T-cell (primary cell): ENCODE measurements around the gene PSIP1. TPM values are rescaled to one million over a fixed set of nuclear protein-coding genes. Genes with fewer than 3 reads are reported as not detected.

Experiments used
- ATAC-seq, 4 experiments: fragments of 200-7000 bp in 3 of 4; fragments of 150-1000 bp in 1 of 4; cut with Tn5 transposase; replicated peaks in 1 of 4; 1 replicate in 3 of 4; 2 replicates in 1 of 4; pipeline ENCODE4 v1.10.0; 2021; ENCODE audit warnings: moderate library complexity in 3 of 4, mild to moderate bottlenecking in 2 of 4, moderate number of reproducible peaks in 1 of 4
- CTCF ChIA-PET, 2 donors: fragments of 300-600 bp; sonication (Branson Sonifier 250); formaldehyde crosslinking; loops; one replicate each; lab custom pipeline; 2022; ENCODE audit warnings: antibody characterized with exemption in 2 of 2; lab: Charles Lee
- POLR2A ChIA-PET, 2 donors: fragments of 300-600 bp; sonication (Branson Sonifier 250); formaldehyde crosslinking; loops; one replicate each; lab custom pipeline; 2022; ENCODE audit warnings: antibody characterized with exemption in 2 of 2; lab: Charles Lee
- DNase-seq, 35 experiments: peaks; one replicate each; pipeline versions ENCODE4 v3.0.0 to v3.0.0-alpha.2; 2013 to 2023
- H3K27ac ChIP-seq: one replicate; pipeline ENCODE4 v1.5.1; 2013; ENCODE audit warnings: low read length
- H3K27me3 ChIP-seq, 2 experiments: replicated peaks in 1 of 2; 1 replicate in 1 of 2; 2 replicates in 1 of 2; pipeline versions ENCODE4 v1.6.1 to v1.7.0; 2013; ENCODE audit warnings: low read length in 1 of 2, mixed read lengths in 1 of 2; ENCODE audit not compliant: control insufficient read depth in 2 of 2, insufficient read depth in 2 of 2; ENCODE audit errors: extremely low read depth in 1 of 2
- H3K36me3 ChIP-seq, 2 donors: 1 replicate in 1 of 2; 2 replicates in 1 of 2; pipeline versions ENCODE4 v1.6.1 to v1.7.0; 2013; ENCODE audit warnings: low read length in 1 of 2; ENCODE audit not compliant: control insufficient read depth in 2 of 2, insufficient read depth in 1 of 2; ENCODE audit errors: extremely low read depth in 1 of 2
- H3K4me1 ChIP-seq, 2 experiments: 1 replicate in 1 of 2; 2 replicates in 1 of 2; pipeline versions ENCODE4 v1.6.1 to v1.7.0; 2013; ENCODE audit warnings: low read length in 2 of 2, mixed read lengths in 1 of 2; ENCODE audit not compliant: insufficient read depth in 2 of 2, control insufficient read depth in 1 of 2; ENCODE audit errors: extremely low read depth in 1 of 2
- H3K4me3 ChIP-seq, 2 donors: 1 replicate in 1 of 2; 2 replicates in 1 of 2; pipeline versions ENCODE4 v1.5.1 to v1.7.0; 2013; ENCODE audit warnings: mild to moderate bottlenecking in 2 of 2, low read length in 1 of 2, moderate library complexity in 1 of 2; ENCODE audit not compliant: control insufficient read depth in 1 of 2; ENCODE audit errors: extremely low read depth in 1 of 2
- H3K9me3 ChIP-seq: 2 replicates; pipeline ENCODE4 v1.7.0; 2013
- H3K27ac Mint-ChIP-seq, 2 donors: one replicate each; pipeline ENCODE4 v1.8.0; 2020 to 2021; ENCODE audit warnings: mild to moderate bottlenecking in 2 of 2, mixed read lengths in 2 of 2
- H3K27me3 Mint-ChIP-seq, 2 donors: one replicate each; pipeline ENCODE4 v1.8.0; 2021 to 2022; ENCODE audit warnings: mixed read lengths in 2 of 2
- H3K36me3 Mint-ChIP-seq: one replicate; pipeline ENCODE4 v1.8.0; 2021; ENCODE audit warnings: mixed read lengths
- H3K4me1 Mint-ChIP-seq, 3 donors: one replicate each; pipeline ENCODE4 v1.8.0; 2020 to 2022; ENCODE audit warnings: mixed read lengths in 3 of 3, mild to moderate bottlenecking in 1 of 3
- H3K4me3 Mint-ChIP-seq, 3 donors: one replicate each; pipeline ENCODE4 v1.8.0; 2020 to 2022; ENCODE audit warnings: mild to moderate bottlenecking in 3 of 3, mixed read lengths in 3 of 3, moderate library complexity in 3 of 3
- H3K9me3 Mint-ChIP-seq, 3 donors: one replicate each; pipeline ENCODE4 v1.8.0; 2020 to 2022; ENCODE audit warnings: mixed read lengths in 3 of 3
- WGBS: methylation state at CpG from one replicate; pipeline ENCODE4 v1.1.5; 2013; ENCODE audit warnings: missing lambda C conversion rate; ENCODE audit not compliant: insufficient coverage; 5-methylcytosine and 5-hydroxymethylcytosine counted together
- total RNA-seq, 35 experiments: library from RNA in 6 of 35; stranded (reverse) in 6 of 35; fragments of 120-200 nt in 1 of 35; gene quantifications; one replicate each; pipeline versions ENCODE4 v1.2.1 to v1.2.4 and lab custom pipeline; 2013 to 2026

The PSIP1 gene
- total RNA-seq (100 to 1,000 TPM; 125 to 140 (median 132) TPM), total RNA-seq (lab: John Stamatoyannopoulos, UW) (31.2 to 397 (median 184) reads per million in 29 experiments)
- 120 TPM for total RNA-seq (2013)

- Mint-ChIP-seq H3K4me3 (peak within 1 kb of the TSS; percentile 90 to 98 (median 93)), H3K9me3 (no peaks in the 10 kb centered on the region), H3K27ac (peak within 1 kb of the TSS; percentile 100), H3K36me3 (peaks cover 19% of the 10 kb centered on the region), H3K27me3 (no peaks in the 10 kb centered on the region), H3K4me1 (peaks cover 59 to 66% (median 59%) of the 10 kb centered on the region in 3 donors)
- DNase-seq (peak; percentile 75 to 93 (median 83)), ATAC-seq (peak; percentile 82 to 87 (median 85))
- ChIA-PET CTCF (interaction anchor here (0.6 to 1.3 kb wide), 5 partner anchors 26 to 154 kb away, joined by 3 to 9 read pairs (median 4); partner anchors contain the start of gene CCDC171 (in 1 of the 2)), POLR2A (interaction anchor here in 1 of 2 donors (0.6 to 1.7 kb wide), 4 partner anchors 10 to 199 kb away, joined by 3 to 7 read pairs (median 4); partner anchors contain the start of gene CCDC171)
- Histone ChIP-seq H3K27me3 (no peaks in the 10 kb centered on the region), H3K4me3 (peak within 1 kb of the TSS; percentile 94), H3K27ac (peak within 1 kb of the TSS; percentile 99), H3K4me1 (peaks cover 10 to 36% of the 10 kb centered on the region in 2 experiments), H3K36me3 (peaks cover 0 to 16% of the 10 kb centered on the region in 2 donors), H3K9me3 (no peaks in the 10 kb centered on the region)
- WGBS = under 1% methylated on average over 61 of the region's 72 CpGs
Measured at GRCh38 chr9:15510789-15511575, at the start of gene PSIP1. Gene PSIP1, minus strand, starts transcription at chr9:15510970. Its CDS starts 782 bp downstream, at chr9:15510188.

GRCh38 chr9:15553528-15553898, 42.7 kb upstream of the PSIP1 start:
- H3K27ac Mint-ChIP-seq = peak overlapping the region in 1 of 2 donors; percentile 80
- H3K4me3 Mint-ChIP-seq = peak overlapping the region; percentile 91 to 94 (median 93)
- ChIA-PET CTCF (interaction anchor here in 1 of 2 donors (1.3 to 2.0 kb wide), 2 partner anchors 42 to 48 kb away, joined by 4 to 9 read pairs; partner anchors contain the start of gene PSIP1), POLR2A (interaction anchor here (0.6 to 0.7 kb wide), 4 partner anchors 43 to 329 kb away, joined by 3 to 5 read pairs (median 4); no protein-coding TSS in a partner anchor)
- no peaks in the 10 kb centered on the region for H3K36me3 Mint-ChIP-seq
- DNase-seq (no peak), ATAC-seq (peak in 3 of 4 experiments; percentile 3 to 7 (median 5))
- peaks cover 0 to 3% of the 10 kb centered on the region in 2 experiments for H3K27me3 ChIP-seq
- no peaks in the 10 kb centered on the region for H3K27me3 Mint-ChIP-seq
- peaks cover 11 to 23% (median 15%) of the 10 kb centered on the region in 3 donors for H3K4me1 Mint-ChIP-seq
- 0% methylated on average over 1 of the region's 13 CpGs for whole genome bisulfite sequencing
- H3K4me1 ChIP-seq = peaks cover 4 to 20% of the 10 kb centered on the region in 2 experiments
- H3K36me3 ChIP-seq = no peaks in the 10 kb centered on the region
- H3K4me3 ChIP-seq = peak overlapping the region; percentile 76 to 96
- H3K27ac ChIP-seq = no peak overlapping the region
- no peaks in the 10 kb centered on the region for H3K9me3 ChIP-seq
- H3K9me3 Mint-ChIP-seq = no peaks in the 10 kb centered on the region

GRCh38 chr9:15552636-15553527, 42.1 kb upstream of the PSIP1 start, which contains the start of gene CCDC171:
Gene CCDC171, plus strand, starts transcription at chr9:15553043. Its CDS starts 11,046 bp downstream, at chr9:15564089.
- H3K4me3 Mint-ChIP-seq = peak within 1 kb of the TSS; percentile 91 to 94 (median 93)
- ATAC-seq (peak; percentile 88 to 90 (median 90)), DNase-seq (peak; percentile 68 to 95 (median 80))
- no peaks in the 10 kb centered on the region for H3K9me3 Mint-ChIP-seq
- no peaks in the 10 kb centered on the region for H3K36me3 Mint-ChIP-seq
- Histone ChIP-seq H3K4me1 (peaks cover 4 to 20% of the 10 kb centered on the region in 2 experiments), H3K9me3 (no peaks in the 10 kb centered on the region), H3K4me3 (peak within 1 kb of the TSS; percentile 76 to 96), H3K27me3 (peaks cover 0 to 3% of the 10 kb centered on the region in 2 experiments), H3K27ac (peak within 1 kb of the TSS; percentile 36), H3K36me3 (no peaks in the 10 kb centered on the region)
- H3K27ac Mint-ChIP-seq = peak within 1 kb of the TSS; percentile 76 to 80
- no peaks in the 10 kb centered on the region for H3K27me3 Mint-ChIP-seq
- CTCF ChIA-PET = interaction anchor here (0.5 to 2.0 kb wide), 10 partner anchors 15 to 253 kb away, joined by 3 to 9 read pairs (median 6); partner anchors contain the start of gene PSIP1 (in 1 of the 2)
- peaks cover 11 to 23% (median 15%) of the 10 kb centered on the region in 3 donors for H3K4me1 Mint-ChIP-seq
- WGBS = under 1% methylated on average over 63 of the region's 65 CpGs
- POLR2A ChIA-PET = interaction anchor here (0.6 to 0.8 kb wide), 9 partner anchors 39 to 328 kb away, joined by 3 to 11 read pairs (median 4); partner anchors contain the start of gene PSIP1 (in 1 of the 2)

GRCh38 chr9:15549611-15550010, 38.8 kb upstream of the PSIP1 start:
- peaks cover 0 to 3% of the 10 kb centered on the region in 2 donors for H3K27me3 Mint-ChIP-seq
- no peaks in the 10 kb centered on the region for H3K9me3 Mint-ChIP-seq
- H3K4me3 Mint-ChIP-seq = no peak overlapping the region
- DNase-seq (no peak), ATAC-seq (no peak)
- Histone ChIP-seq H3K4me3 (no peak overlapping the region), H3K9me3 (no peaks in the 10 kb centered on the region), H3K27me3 (peaks cover 0 to 3% of the 10 kb centered on the region in 2 experiments), H3K4me1 (peaks cover 4 to 20% of the 10 kb centered on the region in 2 experiments), H3K36me3 (no peaks in the 10 kb centered on the region), H3K27ac (no peak overlapping the region)
- ChIA-PET POLR2A (no interaction called here), CTCF (no interaction called here)
- H3K36me3 Mint-ChIP-seq = no peaks in the 10 kb centered on the region
- H3K27ac Mint-ChIP-seq = no peak overlapping the region
- whole genome bisulfite sequencing = 100% methylated on average over 1 of the region's 2 CpGs
- peaks cover 11 to 23% (median 15%) of the 10 kb centered on the region in 3 donors for H3K4me1 Mint-ChIP-seq

- ChIA-PET POLR2A (no interaction called here), CTCF (interaction anchor here in 1 of 2 donors (0.6 to 1.2 kb wide), 2 partner anchors 8 to 10 kb away, joined by 3 to 5 read pairs; no protein-coding TSS in a partner anchor)
- Histone ChIP-seq H3K4me1 (no peaks in the 10 kb centered on the region), H3K36me3 (no peaks in the 10 kb centered on the region), H3K27me3 (peaks cover 0 to 2% of the 10 kb centered on the region in 2 experiments), H3K4me3 (no peak overlapping the region), H3K9me3 (no peaks in the 10 kb centered on the region), H3K27ac (no peak overlapping the region)
- ATAC-seq (no peak), DNase-seq (no peak)
- Mint-ChIP-seq H3K4me1 (no peaks in the 10 kb centered on the region), H3K27ac (no peak overlapping the region), H3K36me3 (no peaks in the 10 kb centered on the region), H3K4me3 (no peak overlapping the region), H3K27me3 (peaks cover 3 to 4% of the 10 kb centered on the region in 2 donors), H3K9me3 (no peaks in the 10 kb centered on the region)
- 100% methylated on average over 2 of the region's 4 CpGs for WGBS
Measured at GRCh38 chr9:15543047-15543813, 32.5 kb upstream of the PSIP1 start.
